Measurements from ENCODE around the gene NGDN.

NGDN gene

DNA sequence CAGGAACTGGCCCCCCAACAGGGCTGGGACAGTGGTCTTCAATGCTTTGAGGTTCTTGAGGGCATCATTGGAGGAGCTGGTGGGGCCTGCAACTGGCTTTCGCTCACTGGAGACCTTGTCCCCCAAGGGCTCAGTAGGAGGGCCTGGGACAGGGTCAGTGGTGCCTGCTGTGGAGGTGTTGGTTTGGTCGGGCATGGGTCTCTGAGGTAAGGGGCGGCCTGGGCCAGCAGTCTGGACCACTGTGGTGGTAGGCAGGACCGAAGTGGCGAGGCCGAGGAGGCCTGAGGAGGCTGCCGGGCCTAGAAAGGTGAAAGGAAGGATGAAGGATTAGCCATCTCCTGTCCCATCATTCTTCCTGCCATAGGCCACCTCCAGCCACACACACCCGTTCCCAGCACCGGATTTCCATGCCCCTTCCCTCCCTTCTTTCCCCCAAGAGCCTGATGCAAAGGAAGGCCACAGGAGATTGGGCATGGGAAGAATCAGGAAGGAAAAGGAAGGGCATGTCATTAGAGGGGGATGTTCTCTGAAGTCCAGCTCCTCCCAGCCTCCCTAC lies 53.2 kb downstream of the NGDN start:
- no peak for DNase-seq (ENCODE audit: low spot score)

DNA sequence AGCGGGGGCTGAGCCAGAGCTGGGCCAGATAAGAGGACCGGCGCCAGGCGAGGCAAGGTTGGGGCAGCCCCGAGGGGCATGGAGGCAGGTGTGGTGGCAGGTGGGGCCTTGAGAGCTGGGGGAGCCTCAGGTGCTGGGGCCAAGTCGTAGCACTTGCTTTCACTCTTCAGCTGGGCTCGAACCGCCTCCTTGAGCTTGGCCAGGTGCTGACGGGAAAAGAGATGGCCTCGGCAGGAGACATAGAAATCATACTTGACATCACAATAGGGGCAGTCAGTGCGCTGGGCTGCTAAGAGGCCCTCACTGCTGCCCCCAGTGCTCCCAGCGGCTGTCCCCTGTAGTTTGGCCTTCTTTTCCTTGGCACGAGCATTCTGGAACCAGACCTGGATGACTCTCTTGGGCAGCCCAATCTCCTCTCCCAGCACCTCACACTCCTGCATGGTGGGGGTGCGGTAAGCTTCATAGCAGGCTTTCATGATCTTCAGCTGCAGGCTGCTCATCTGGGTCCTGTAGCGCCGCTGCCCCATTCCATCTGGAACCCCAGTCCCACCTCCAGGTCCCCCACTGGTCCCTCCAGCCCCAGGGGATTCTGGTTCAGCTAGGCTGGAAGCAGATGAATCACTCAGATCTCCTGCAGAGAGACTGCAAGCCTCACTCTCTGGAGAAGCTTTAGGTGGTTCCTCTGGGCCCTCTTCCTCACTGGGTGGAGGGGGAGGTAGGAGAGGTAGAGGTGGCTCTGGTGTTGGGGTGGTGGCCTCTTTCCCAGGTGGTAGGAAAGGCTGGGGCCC lies 53.9 kb downstream of the NGDN start:
- DNase-seq (ENCODE audit: low spot score): no peak

DNA sequence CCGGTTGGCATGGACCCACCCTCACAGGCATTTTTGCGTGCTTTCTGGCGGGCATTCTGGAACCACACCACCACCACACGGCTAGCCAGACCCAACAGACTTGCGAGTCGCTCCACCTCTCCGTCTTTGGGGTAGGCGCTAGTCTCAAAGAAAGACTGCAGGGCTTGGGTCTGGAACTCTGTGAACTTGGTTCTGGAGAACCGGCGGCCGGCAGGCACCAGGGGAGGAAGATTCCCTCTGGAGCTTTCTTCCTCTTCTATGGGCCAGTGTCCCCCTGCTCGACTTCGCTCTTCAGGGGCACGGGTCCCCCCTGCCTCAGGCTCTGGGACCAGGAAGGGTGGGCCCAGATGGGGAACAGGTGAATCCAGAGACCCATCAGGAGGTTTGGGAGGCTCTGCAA lies 55.5 kb downstream of the NGDN start:
- DNase-seq (ENCODE audit: low spot score): no peak

DNA sequence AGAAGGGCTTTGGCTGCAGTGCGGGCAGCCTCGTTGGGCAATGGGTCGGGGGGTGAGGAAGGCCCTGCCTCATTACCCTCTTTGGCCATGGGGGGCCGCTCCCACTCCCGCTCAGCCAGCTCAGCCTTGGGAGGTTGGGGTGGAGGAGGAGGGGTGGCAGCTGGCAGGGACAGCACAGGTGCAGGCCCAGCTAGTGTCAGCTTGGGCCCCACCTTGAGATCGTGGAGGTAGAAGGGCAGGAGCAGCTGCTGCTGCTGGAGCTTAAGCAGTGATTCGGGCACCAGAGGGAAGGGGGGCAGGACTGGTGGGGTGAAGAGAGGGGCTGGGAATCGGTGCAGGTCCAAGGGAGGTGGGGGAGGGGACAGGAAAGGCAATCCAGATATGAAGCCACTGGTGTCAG lies 56.1 kb downstream of the NGDN start:
- DNase-seq (ENCODE audit: low spot score): no peak
